ENCODE results near the gene ZFP91. TPM values are rescaled to one million over a fixed set of nuclear protein-coding genes. Genes with fewer than 3 reads are reported as not detected.

ZFP91 gene
- total and polyA plus RNA-seq, 2 of the 4 experiments (the other 2 are of a cell fraction): 20.7 to 25.3 TPM

DNA sequence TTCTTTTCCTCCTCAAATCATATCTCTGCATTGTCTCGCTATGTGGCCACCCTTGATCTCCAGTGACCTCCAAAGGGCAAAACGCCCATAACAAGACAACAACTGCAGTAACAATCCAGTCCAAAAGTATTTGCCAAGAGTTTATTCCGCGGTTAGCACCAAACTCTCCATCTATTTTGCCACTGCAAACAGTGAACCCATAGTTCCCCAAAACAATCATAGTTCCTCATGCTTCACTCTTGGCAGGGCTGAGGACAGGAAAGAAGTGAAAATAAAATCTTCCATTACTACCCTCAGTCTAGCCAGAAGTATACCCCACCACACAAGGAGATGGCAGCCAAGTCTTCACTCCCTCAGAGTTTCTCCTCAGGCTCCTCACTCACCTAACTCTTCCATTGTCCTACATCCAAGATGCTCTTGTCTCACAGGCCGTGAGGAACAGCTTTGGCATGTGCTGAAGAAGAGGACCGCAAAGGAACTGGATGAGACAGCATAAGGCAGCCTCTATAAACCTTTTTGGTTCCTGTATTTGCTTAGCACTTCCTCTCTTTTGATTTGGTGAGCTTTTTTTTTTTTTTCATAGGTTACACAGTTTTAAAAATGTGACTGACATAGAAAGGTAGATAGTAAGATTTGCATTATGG is 3.4 kb upstream of the ZFP91 start, which contains the start of gene LPXN:
LPXN (minus strand) TSS at position 480 of the 644 bp plus-strand sequence; CDS start at position 396, 84 bp downstream.
- peaks cover 8 to 32% of the 10 kb centered on the region in 2 experiments; a peak in 3 of 4 replicates for H3K79me1 ChIP-seq (ENCODE audit: low read depth in 1 of 2, low read length in 2 of 2)
- H4K8ac ChIP-seq (ENCODE audit: low read depth in 2 of 2, low read length in 2 of 2): peak within 1 kb of the TSS; percentile 87 to 93
- intact Hi-C loops (cut with micrococcal nuclease): loop anchor here (2.0 to 10.0 kb wide), 4 partner anchors 213 to 979 kb away; partner anchors contain the start of gene FAM111A
- H3K23ac ChIP-seq (ENCODE audit: low read depth, low read length): peak within 1 kb of the TSS; percentile 95
- H2AK9ac ChIP-seq (replicated peaks; ENCODE audit: low read depth, low read length, poor library complexity): peak within 1 kb of the TSS; percentile 83
- peaks cover 15% of the 10 kb centered on the region for H3K4me1 ChIP-seq (ENCODE audit: control insufficient read depth, insufficient read depth, low read length)
- H3K4me3 ChIP-seq (ENCODE audit: insufficient read depth, low read depth, low read length): no peak within 1 kb of the TSS
- H2BK20ac ChIP-seq (ENCODE audit: low read depth, low read length): peak within 1 kb of the TSS; percentile 95
- H2AK5ac ChIP-seq (ENCODE audit: low read depth, low read length): peak within 1 kb of the TSS; percentile 98
- H3K56ac ChIP-seq (ENCODE audit: extremely low read depth, insufficient read depth, low read length): peak within 1 kb of the TSS; percentile 99
- peaks cover 5% of the 10 kb centered on the region for H3K9me1 ChIP-seq (ENCODE audit: insufficient read depth, low read length)
- dilution Hi-C loops (cut with HindIII; ENCODE audit: low sequenced_read_pairs, unreplicated experiment): no loop called here
- DNase-seq (peak; percentile 63), ATAC-seq (ENCODE audit: low read depth) (no peak)
- H4K5ac ChIP-seq (ENCODE audit: low read depth, low read length): peak within 1 kb of the TSS; percentile 77
- in situ Hi-C loops (cut with MboI; ENCODE audit: low sequenced_read_pairs): loop anchor here (5.0 to 25.0 kb wide), 3 partner anchors 52 to 987 kb away; no protein-coding TSS in a partner anchor
- CTCF ChIA-PET: interaction anchor here (0.6 to 2.3 kb wide), 4 partner anchors 45 to 867 kb away, joined by 3 to 25 read pairs (median 4); no protein-coding TSS in a partner anchor
- peak within 1 kb of the TSS; percentile 76 for H3K9ac ChIP-seq (ENCODE audit: low read depth, low read length)
- peak within 1 kb of the TSS; percentile 94 for H2BK120ac ChIP-seq (ENCODE audit: low read depth, low read length)
- H2BK5ac ChIP-seq (ENCODE audit: low read depth, low read length, poor library complexity, severe bottlenecking): peak within 1 kb of the TSS; percentile 94
- H2BK15ac ChIP-seq (ENCODE audit: low read depth, low read length): peak within 1 kb of the TSS; percentile 98; the same call in 2 of the 3 replicates
- H3K14ac ChIP-seq (replicated peaks; ENCODE audit: low read depth, low read length): peak within 1 kb of the TSS; percentile 94
- peaks cover 5% of the 10 kb centered on the region for H4K20me1 ChIP-seq (ENCODE audit: insufficient read depth, low read length)
- no peaks in the 10 kb centered on the region for H3K27me3 ChIP-seq (ENCODE audit: control insufficient read depth, insufficient read depth, low read length)
- peak within 1 kb of the TSS; percentile 67 for H2AFZ ChIP-seq (replicated peaks; ENCODE audit: low read length, poor library complexity)
- no TSS peak for BruUV-seq (replicated peaks)
- no peaks in the 10 kb centered on the region for H3K36me3 ChIP-seq (ENCODE audit: control insufficient read depth, insufficient read depth, low read length)
- H3K18ac ChIP-seq (ENCODE audit: low read depth, low read length): peak within 1 kb of the TSS; percentile 61; the same call in 1 of the 2 replicates
- H3K9me3 ChIP-seq (ENCODE audit: control insufficient read depth, insufficient read depth, low read length): no peaks in the 10 kb centered on the region
- H3K4ac ChIP-seq (ENCODE audit: low read depth, low read length): peak within 1 kb of the TSS; percentile 98
- H3K4me2 ChIP-seq (ENCODE audit: low read depth, low read length): peak within 1 kb of the TSS; percentile 48
- H3K27ac ChIP-seq (ENCODE audit: insufficient read depth, low read length): peak within 1 kb of the TSS; percentile 78
- WGBS, 2 experiments (ENCODE audit: extremely low coverage in 2 of 2, insufficient read length in 1 of 2): 60% methylated on average over 1 of the region's 6 CpGs; no CpG with 5 or more reads in 1 of the 2 experiments
- POLR2A ChIA-PET (ENCODE audit: unreplicated experiment): no interaction called here
- H4K91ac ChIP-seq (ENCODE audit: insufficient read depth, low read depth, low read length): peak within 1 kb of the TSS; percentile 93
- TF ChIP-seq BHLHE40 (IDR thresholded peaks at IDR 0.05; ENCODE audit: low read depth, low read length) (no peak), RFX5 (IDR thresholded peaks at IDR 0.05; ENCODE audit: low read depth, low read length) (no peak), NFE2L2 (IDR thresholded peaks at IDR 0.05; ENCODE audit: low read depth, low read length) (no peak), FOS (IDR thresholded peaks at IDR 0.05; ENCODE audit: low read depth, low read length) (no peak), POLR2A (IDR thresholded peaks at IDR 0.05; ENCODE audit: low read depth, low read length) (no peak), MAZ (IDR thresholded peaks at IDR 0.05; ENCODE audit: borderline replicate concordance, low read depth, low read length) (no peak), MXI1 (IDR thresholded peaks at IDR 0.05; ENCODE audit: borderline replicate concordance, low read depth, low read length) (no peak), SMC3 (IDR thresholded peaks at IDR 0.05; ENCODE audit: low read depth, low read length) (no peak), RCOR1 (IDR thresholded peaks at IDR 0.05; ENCODE audit: insufficient replicate concordance, low read length) (no peak), MAFK (IDR thresholded peaks at IDR 0.05; ENCODE audit: low read depth, low read length) (no peak), CEBPB (IDR thresholded peaks at IDR 0.05; ENCODE audit: low read depth, low read length) (no peak)
- TF ChIP-seq, protein P1, sequence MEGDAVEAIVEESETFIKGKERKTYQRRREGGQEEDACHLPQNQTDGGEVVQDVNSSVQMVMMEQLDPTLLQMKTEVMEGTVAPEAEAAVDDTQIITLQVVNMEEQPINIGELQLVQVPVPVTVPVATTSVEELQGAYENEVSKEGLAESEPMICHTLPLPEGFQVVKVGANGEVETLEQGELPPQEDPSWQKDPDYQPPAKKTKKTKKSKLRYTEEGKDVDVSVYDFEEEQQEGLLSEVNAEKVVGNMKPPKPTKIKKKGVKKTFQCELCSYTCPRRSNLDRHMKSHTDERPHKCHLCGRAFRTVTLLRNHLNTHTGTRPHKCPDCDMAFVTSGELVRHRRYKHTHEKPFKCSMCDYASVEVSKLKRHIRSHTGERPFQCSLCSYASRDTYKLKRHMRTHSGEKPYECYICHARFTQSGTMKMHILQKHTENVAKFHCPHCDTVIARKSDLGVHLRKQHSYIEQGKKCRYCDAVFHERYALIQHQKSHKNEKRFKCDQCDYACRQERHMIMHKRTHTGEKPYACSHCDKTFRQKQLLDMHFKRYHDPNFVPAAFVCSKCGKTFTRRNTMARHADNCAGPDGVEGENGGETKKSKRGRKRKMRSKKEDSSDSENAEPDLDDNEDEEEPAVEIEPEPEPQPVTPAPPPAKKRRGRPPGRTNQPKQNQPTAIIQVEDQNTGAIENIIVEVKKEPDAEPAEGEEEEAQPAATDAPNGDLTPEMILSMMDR (conservative IDR thresholded peaks at IDR 0.05; ENCODE audit: low read depth, low read length): no peak
- TF ChIP-seq, protein P2, sequence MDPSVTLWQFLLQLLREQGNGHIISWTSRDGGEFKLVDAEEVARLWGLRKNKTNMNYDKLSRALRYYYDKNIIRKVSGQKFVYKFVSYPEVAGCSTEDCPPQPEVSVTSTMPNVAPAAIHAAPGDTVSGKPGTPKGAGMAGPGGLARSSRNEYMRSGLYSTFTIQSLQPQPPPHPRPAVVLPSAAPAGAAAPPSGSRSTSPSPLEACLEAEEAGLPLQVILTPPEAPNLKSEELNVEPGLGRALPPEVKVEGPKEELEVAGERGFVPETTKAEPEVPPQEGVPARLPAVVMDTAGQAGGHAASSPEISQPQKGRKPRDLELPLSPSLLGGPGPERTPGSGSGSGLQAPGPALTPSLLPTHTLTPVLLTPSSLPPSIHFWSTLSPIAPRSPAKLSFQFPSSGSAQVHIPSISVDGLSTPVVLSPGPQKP (IDR thresholded peaks at IDR 0.05; ENCODE audit: borderline replicate concordance, low read depth, low read length): no peak
- TF ChIP-seq, protein P3, sequence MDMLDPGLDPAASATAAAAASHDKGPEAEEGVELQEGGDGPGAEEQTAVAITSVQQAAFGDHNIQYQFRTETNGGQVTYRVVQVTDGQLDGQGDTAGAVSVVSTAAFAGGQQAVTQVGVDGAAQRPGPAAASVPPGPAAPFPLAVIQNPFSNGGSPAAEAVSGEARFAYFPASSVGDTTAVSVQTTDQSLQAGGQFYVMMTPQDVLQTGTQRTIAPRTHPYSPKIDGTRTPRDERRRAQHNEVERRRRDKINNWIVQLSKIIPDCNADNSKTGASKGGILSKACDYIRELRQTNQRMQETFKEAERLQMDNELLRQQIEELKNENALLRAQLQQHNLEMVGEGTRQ (IDR thresholded peaks at IDR 0.05; ENCODE audit: low read depth, low read length): no peak
